GM23248 (cell line): ENCODE results near the gene GABBR1.

Experiments used
- EZH2 ChIP-seq: fragments of 200-600 bp; sonication (generic); IDR thresholded peaks from 2 replicates; pipeline ENCODE4 v1.6.1; 2018; ENCODE audit warnings: antibody characterized with exemption, mild to moderate bottlenecking; ENCODE audit not compliant: insufficient read depth, poor library complexity, severe bottlenecking
- EZH2phosphoT487 ChIP-seq: fragments of 200-600 bp; sonication (generic); IDR thresholded peaks from 2 replicates; pipeline ENCODE4 v1.6.1; 2018; ENCODE audit warnings: antibody characterized with exemption, moderate library complexity, mild to moderate bottlenecking, low read depth; ENCODE audit not compliant: insufficient read depth

DNA sequence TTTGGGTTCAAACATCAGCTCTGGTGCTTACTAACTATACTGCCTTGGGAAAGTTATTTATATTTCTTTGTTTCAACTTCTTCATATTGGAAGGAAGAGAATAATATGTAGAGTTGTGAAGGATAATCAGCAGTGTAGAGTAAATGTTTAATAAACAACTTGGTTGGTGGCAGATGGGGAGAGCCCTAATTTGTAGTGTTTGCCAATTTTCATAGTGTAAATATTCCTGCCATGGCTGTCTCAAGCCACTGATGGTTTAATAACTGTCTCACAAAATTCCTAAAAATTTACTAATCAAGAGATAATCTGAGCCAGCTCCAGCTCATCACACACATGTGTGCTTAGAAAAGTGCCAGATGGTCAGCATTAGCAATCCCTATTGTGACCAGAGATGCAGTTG lies 48.2 kb downstream of the GABBR1 start, which contains the start of gene OR2H2:
- TF ChIP-seq EZH2 (no peak), EZH2phosphoT487 (no peak)
